GM21390 (cell line): ENCODE data around the gene PCSK9.

Experiments
- ATAC-seq: cut with Tn5 transposase; IDR thresholded peaks from one replicate; pipeline ENCODE4 v1.9.1; 2021; ENCODE audit not compliant: unreplicated experiment

PCSK9 gene

DNA sequence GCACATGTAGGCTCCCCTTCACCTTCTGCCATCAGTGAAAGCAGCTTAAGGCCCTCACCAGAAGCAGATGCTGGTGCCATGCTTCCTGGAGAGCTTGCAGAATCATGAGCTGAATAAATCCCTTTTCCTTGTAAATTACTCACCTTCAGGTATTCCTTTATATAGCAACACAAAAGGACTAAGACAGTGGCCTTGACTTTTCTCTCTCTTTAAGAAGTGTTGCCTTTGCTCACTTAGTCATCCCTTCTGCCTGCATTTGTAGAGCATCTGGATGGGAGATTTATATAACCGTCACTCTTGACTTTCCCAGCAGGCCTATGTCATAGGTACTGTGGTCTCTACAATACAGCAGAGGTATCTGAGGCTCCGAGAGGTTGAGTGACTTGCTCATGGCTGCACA, 3.7 kb downstream of the PCSK9 start:
- ATAC-seq: no peak

DNA sequence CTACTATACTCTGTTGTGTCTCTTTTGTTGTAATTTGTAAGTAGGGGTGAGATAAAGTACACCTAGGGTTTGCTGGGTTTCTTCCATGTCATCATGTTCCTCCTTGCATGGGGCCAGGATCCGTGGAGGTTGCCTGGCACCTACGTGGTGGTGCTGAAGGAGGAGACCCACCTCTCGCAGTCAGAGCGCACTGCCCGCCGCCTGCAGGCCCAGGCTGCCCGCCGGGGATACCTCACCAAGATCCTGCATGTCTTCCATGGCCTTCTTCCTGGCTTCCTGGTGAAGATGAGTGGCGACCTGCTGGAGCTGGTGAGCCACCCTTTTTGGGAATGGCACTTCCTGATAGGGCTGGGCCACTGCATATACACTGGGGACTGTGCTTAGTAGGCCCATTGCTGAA, 4.4 kb downstream of the PCSK9 start:
- no peak for ATAC-seq

DNA sequence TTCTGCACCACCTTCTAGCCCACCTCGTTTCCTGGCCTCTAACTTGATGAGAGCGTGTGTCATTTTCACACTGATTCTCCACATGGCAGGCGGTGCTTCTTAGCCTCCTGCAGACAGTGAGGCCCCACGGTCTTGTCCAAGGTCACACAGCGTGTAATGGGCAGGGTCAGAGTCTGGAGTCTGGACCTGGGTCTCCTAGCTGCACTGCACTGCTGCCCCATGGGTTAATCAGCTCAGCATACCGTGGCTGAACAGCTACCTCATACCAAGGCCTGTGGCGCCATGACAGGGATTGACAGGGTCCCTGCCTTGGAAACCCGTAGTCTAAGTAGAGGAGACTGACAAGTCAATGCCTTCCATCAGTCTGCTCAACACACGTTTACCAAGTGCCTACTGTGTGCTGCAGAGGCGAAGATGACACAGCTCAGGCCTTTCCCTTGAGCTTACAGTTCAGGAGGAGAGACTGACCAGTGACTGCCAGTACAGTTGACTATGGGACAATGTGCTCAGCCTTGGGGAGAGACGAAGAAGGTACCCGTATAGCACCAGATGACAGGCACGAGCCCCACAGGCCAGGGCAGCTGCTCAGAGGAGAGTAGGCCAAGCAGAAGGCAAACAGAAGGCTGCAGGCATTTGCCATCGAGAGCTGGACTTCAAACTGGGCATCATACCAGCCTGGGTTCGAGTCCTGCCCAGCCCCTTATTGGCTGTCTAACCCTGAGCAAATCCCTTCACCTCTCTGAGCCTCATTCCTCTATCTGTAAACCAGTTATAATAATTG, 5.5 kb downstream of the PCSK9 start:
- no peak for ATAC-seq

DNA sequence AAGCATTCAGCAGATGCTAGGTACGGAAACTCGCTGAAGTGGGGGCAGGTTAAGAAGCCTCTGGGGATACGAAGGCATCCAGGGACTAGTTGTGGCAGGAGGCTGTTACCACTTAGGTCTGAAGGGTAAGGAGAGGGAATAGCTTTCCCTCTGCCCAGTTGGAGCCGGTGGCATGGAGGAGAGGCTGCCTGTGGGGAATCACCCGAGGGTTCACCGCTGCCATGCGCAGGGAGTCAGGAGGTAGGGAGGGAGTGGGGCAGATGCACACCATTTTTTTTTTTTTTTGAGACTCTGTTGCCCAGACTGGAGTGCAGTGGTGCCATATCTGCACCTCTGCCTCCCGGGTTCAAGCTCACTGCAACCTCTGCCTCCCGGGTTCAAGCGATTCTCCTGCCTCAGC, 6.1 kb downstream of the PCSK9 start:
- ATAC-seq: no peak

DNA sequence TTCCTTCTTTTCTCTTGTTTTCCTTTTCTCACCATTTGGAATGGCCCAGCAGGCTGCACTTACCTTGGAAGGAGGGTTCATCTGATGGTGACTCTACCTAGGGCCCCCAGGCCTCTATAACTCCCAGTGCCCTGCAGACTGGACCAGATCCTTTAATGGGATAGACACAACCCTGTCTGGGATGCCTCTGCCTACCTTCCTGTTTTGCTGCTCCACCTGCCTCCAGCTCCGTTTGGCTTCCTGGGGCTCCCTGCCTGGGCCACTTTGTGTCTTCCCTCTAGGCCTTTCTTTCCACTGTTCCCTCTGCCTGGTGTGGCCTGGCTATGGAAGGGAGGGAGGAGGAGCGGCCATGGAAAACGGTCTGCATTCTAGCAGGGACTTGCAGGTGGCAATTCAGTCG, 7.5 kb downstream of the PCSK9 start:
- no peak for ATAC-seq

DNA sequence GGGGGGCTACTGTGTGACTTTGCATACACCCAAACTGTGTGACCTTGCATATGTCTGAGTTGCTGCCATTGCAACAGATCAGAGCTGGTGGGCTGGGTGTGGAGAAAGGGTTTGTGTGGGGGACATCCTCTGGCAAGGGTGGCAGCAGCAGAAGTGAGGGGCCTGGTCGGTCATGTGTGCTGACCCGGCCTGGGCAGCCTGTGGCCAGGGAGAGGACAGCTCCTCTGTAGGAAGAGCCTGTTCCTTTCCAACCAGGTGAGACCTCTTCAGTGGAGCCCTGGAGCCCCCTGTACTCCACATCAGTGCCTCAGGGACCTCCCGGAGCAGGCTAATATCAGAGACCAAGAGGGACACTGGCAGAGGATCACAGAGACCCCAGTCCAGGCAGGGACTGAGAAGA, 8.3 kb downstream of the PCSK9 start:
- no peak for ATAC-seq

DNA sequence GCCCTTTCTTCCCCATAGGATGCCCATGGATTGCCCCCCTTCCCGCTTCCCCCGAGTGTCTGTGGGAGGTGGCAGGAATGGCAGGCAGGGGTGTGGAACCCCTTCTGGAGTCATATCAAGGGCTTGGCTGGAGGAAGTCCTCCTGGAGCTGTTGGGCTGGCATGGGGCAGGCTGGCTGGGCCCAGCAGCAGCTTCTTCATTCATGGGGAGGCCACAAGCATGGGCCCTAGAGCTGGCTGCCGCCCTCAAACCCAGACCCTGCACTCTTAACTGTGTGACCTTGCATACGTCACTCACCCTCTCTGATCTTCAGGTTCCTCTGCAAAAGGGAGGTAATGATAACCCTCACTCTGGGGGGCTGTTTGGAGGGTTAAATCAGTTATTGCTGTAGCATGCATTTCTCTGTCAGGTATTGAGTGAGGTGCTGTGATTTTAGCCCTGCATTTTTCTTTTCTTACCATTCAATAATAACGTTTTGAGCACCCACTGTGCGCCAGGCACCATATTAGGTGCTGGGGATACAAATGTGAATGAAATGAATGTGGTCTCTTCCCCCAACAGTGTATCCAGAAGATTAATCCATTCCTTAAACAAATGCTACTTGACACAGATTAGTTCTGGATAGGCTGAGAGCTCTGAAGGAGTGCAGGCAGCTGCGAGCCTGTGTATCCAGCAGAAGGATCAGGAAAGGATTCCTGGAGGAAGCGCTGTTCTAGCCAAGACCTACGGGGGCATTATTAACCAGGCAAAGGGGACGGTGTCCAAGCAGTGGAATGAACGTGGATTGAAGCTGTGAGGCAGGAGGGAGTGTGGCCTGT, 9.3 kb downstream of the PCSK9 start:
- no peak for ATAC-seq

DNA sequence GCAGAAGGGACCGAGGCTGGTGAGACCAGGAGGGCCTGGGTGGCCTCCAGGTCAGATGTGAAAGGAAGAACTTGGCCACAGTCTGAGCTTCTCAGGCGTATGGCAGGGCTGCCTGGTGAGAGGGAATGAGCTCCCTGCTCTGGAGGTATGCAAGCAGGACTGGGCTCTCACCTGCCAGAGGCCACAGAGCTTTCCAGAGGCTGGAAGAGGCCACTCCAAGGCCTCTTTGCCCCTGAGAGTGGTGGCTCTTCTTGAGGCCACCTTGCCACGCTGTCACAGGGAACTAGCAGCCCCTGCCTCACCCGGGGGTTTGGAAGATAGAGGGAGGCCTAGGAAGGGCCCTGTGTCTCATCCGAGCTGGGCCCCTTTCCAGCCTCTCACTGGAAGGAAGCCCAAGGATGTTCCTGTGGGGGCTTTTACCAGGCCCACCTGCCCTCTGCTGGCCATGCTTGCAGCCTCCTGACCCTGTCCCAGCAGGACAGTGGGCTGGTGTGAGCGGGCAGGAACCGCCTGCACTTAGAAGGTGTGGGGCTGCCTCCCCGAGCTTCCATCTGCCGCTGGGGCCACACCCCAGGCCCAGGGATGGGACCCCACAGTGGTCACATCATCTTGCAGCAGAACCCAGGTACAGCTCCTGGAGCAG, 10.0 kb downstream of the PCSK9 start:
- no peak for ATAC-seq

DNA sequence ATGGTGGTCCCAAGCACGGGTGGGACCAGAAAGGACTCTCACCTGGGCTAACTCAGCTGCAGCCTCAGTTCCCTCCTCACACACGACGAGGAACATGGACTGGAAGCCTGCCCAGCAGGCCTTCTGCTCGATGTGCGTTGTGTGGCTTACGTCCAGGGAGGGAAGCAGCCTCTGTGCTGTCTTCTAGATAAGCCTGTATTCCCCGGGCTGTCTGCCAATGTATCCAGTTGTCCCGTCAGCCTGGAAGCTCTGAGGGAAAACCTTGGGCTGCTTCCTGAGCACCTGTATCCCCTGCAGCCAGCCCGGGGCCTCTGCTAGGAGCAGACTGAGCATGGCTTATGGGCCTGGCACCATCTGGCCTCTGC, 10.5 kb downstream of the PCSK9 start:
- no peak for ATAC-seq

DNA sequence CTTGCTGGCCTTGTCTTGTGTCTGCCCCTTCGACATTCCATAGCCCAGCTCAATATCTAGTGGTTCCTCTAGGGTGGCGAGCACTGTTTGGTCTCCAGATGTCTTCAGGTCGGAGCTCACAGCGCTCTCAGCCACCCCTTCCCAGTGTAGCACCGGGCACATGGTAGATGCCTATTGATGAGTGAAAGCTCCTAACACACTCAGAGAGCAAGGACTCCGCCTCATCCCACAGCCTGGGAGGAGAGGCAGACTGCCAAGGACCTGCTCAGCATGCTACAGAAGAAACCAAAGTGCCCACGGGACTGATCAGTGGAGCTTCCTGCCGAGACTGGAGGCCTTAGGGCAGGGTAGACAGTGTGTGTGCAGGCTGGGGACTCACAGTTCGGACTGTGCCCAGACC, 10.9 kb downstream of the PCSK9 start:
- ATAC-seq: no peak

DNA sequence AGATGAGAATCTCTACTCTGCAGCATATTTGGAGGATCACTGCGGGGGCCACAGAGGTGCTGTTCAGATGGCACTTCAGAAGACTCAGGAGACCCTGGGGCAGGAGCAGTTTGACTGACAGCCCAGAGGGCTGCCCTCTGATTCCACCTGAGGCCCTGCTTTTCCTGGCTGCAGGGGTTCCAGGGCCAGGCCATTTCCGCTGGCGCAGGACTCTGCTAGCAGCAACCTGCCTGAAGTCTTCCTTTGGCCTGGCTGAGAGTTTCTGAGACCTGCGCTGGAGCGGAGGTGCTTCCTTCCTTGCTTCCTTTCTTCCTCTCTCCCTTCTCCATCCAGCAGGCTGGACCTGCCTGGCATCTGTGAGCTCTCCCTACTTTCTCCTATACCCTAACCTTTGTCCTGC, 11.8 kb downstream of the PCSK9 start:
- ATAC-seq: no peak

DNA sequence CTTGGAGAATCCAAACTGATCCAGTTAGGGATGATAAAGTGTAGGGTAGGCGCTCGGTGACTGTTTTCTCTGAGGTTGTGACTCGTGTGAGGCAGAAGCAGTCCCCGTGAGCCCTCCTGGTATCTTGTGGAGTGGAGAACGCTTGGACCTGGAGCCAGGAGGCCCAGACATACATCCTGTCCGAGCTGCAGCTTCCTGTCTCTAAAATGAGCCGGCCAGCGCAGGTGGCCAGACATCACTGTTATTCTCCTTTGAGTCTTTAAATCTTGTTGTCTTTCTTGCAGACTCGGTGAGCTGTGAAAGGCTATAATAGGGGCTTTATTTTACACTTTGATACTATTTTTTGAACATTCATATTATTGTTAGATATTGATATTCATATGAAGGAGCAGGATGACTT, 12.3 kb downstream of the PCSK9 start:
- no peak for ATAC-seq

DNA sequence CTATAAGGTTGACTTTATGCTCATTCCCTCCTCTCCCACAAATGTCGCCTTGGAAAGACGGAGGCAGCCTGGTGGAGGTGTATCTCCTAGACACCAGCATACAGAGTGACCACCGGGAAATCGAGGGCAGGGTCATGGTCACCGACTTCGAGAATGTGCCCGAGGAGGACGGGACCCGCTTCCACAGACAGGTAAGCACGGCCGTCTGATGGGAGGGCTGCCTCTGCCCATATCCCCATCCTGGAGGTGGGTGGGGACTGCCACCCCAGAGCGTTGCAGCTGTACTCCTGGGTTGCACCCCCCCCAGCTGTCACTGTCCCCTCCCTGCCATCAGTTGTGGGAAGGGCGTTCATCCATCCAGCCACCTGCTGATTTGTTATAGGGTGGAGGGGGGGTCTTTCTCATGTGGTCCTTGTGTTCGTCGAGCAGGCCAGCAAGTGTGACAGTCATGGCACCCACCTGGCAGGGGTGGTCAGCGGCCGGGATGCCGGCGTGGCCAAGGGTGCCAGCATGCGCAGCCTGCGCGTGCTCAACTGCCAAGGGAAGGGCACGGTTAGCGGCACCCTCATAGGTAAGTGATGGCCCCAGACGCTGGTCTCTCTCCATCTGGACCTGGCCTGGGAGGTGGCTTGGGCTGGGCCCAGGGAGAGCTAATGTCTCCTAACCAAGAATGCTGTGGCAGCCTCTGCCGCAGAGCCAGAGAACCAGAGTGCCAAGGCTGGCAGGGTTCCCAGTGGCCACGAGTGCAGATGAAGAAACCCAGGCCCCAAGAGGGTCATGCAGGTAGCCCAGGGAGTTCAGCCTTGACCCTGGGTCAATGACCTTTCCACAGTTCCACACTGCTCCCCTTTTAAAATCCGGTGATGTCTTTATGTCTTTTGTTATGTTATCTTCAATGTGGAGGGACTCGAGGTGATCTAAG, 13.1 kb downstream of the PCSK9 start:
- ATAC-seq: no peak

DNA sequence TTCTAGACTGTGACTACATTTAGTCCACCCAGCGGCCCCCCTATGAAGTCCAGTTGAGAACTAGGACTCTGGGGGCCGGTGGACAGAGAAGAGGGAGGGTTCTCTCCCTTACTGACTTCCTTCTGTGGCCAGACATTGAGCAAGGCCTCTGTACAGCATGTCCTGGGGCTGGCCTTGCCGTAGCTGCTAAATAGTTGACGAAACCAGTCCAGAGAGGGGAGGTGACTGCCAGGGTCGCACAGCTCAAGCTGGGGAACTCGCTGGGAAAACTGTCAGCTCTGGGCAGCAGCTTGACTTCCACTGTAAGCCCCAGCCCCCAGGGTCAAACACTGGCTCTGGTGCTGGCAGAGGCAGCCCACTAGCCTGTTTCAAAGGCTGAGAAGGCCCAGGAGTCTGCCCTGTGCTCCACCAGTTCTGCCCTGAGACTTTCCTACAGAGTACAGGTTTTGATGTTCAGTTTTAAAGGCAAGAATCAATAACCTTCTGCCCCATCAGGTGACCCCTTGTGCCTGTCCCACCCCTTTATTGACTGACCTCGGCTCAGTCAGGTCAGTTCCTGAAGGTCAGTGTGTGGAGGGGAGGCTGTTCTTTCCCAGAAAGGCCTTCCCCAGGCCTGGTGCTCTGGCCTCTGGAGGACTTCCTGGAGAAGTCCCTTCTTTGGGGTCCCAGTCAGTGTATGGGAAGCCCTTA, 14.1 kb downstream of the PCSK9 start:
- ATAC-seq: no peak

DNA sequence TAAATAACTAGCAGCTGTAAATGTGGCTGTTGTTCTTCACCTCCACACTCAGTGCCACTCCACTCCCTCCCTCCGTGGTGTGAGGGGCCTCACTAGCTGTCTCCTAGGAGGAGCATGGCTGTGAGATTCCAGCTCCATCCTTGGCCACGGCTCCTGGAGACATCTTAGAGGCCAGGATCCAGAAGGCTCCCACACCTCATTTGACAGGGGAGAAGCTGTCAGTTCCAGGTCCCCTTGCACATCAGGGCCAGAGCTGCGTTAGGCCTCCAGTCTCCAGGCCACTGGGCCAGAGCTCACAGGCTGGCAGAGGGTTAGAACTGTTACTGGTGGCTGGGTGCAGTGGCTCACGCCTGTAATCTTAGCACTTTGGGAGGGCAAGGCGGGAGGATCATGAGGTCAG, 15.0 kb downstream of the PCSK9 start:
- no peak for ATAC-seq

DNA sequence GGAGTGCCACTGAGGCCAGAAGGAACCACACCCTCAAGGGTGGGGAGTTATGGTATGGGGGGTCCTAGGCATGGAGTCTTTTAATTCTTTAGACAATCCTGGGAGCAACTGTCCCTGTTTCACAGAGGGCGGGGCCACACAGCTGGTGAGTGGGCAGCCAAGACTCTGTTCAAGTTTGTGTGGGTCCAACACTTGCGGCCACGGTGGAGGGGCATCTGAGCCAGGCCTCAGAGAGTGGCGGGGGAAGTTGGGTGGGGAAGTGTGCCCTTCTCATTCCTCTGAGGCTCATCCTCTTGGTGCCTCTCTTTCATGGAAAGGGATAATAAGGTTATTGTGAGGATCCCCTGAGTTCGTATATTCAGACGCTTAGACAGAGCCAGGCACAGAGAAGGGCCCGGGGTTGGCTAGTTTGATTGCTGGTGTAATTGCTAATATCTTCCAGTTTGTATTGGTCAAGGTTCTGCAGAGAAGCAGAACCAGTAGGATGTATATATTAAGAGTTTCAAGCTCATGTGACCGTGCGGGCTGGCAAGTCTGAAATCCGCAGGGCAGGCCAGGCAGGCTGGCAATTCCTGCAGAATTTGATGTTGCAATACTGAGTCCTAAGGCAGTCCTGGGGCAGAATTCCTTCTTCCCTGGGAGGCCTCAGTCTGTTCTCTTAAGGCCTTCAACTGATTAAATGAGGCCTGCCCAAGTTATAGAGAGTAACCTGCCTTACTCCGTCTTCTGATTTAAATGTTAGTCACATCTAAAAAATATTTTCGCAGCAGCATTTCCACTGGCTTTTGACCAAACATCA, 15.9 kb downstream of the PCSK9 start:
- ATAC-seq: no peak

DNA sequence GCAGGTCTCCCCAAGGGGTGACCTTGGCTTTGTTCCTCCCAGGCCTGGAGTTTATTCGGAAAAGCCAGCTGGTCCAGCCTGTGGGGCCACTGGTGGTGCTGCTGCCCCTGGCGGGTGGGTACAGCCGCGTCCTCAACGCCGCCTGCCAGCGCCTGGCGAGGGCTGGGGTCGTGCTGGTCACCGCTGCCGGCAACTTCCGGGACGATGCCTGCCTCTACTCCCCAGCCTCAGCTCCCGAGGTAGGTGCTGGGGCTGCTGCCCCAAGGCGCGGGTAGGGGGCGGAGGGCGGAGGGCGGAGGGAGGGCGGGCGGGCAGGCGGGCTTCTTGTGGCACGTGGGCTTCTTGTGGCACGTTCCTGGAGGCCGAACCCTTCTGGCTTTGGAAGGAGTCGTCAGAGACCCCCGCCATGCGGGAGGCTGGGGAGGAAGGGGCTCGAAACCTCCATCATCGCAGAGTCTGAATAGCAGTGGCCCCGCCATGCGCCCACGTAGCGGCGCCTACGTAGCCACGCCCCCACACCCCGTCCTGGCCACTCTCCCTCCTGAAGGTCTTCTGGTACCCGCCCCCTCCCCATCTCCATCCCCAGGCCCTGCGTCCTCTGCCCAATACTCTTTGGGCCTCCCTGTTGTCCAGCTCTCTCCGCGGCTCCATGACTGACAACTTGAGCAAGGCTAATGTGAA, 16.7 kb downstream of the PCSK9 start:
- ATAC-seq: no peak

DNA sequence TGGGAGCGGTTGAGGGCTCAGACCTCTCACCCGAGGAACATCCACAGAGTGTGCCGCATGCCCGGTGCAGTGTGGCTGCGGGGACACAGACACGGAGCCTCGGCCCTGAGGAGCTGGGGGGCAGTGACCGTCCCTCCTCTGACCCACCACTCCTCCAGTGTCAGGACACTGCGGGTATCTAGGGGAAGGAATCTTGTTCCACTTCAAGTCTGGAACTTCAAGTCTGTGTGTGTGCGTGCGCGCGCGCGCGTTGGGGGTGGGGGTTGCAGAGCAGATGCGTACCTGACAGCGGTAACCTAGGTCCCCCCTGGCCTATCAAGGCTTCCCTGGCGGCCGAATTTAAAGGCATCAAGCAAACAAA, 17.3 kb downstream of the PCSK9 start:
- ATAC-seq: no peak

DNA sequence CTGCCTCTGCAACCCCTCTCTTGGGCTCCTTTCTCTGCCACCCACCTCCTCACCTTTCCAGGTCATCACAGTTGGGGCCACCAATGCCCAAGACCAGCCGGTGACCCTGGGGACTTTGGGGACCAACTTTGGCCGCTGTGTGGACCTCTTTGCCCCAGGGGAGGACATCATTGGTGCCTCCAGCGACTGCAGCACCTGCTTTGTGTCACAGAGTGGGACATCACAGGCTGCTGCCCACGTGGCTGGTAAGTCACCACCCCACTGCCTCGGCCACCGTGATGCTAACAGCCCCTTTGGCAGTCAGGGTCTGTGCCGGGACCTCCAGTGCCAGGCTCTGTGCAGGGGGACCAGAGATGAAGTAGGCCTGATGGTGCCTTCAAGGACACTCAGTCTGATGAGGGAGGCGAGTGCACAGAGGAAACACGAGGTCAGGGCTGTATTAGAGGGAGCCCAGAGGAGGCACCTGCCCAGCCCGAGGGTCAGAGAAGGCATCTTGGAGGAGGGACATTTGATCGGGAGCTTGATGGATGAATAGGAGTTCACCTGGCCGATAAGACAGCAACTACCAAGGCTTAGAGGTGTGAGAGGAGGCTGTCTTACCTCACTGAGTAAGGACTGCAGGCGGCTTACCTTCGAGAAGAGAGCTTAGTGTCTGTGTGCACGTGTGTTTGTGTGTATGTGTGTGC, 18.1 kb downstream of the PCSK9 start:
- ATAC-seq: no peak
